ENCODE data around the gene MEGF6.
"Not testable (repeated sequence)": the region's sequence is repeated elsewhere in the genome, so short reads cannot be mapped to it uniquely, and the experiment has no call there.

MEGF6 gene

GRCh38 chr1:3626025-3626424 lies 14.7 kb upstream of the MEGF6 start:
- H3K27ac ChIP-seq = no peak overlapping the region
- TF ChIP-seq CTCF (conservative IDR thresholded peaks at IDR 0.05) (no peak), ZFX (IDR thresholded peaks at IDR 0.05) (no peak)

- TF ChIP-seq CTCF (conservative IDR thresholded peaks at IDR 0.05) = no peak
- no peak for TF ChIP-seq ZFX (IDR thresholded peaks at IDR 0.05)
- H3K27ac ChIP-seq = peak overlapping the region; percentile 51
Observed at GRCh38 chr1:3625151-3625907, 14.0 kb upstream of the MEGF6 start.

DNA sequence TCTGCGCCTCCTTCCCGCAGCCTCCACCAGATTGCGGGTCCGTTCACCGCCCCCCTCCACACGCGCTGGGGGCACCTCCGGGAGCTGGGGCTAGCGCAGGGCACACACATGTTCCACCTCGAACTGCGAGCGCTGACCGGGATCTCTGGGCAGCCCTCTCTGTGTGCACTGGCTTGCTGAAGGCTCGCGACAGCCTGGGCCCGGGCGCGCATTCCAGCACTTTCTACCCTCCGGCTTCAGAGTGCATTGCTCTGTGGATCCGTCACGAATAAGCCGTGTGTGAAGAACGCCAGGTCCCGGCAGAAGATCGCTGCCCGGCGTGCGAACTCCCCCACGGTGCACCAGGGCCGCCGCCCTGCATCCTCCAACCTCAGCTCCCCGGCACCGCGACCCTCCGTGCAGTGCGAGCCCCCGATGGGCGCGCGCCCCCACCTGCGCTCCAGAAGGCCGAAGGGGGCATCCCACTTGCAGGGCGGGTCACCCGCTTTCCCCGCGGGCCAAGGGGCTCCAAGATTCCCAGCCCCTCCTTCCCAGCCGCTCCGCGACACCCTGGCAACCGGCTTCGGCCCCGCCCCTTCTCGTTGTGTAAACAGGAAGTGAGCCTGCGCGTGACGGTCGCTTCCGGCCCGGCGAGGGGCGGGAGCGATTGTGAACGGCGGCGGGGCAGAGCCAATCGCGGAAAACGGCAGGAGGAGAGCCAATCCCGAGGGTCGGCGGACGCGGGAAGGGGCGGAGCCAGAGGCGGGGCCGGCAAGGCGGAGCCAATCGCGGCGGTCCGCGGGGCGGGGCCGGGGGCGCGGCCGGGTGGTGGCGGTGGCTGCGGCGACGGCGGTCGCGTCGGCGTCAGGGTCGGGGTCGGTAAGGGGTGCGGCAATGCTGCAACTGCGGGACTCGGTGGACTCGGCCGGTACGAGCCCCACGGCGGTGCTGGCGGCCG lies 13.2 kb upstream of the MEGF6 start, which contains the start of gene TPRG1L:
TPRG1L (plus strand) TSS at position 816 of the 937 bp plus-strand sequence; CDS start at position 874, 58 bp downstream.
- TF ChIP-seq CTCF (conservative IDR thresholded peaks at IDR 0.05) (no peak), ZFX (IDR thresholded peaks at IDR 0.05) (peak; percentile 41; the same call in 1 of the 2 replicates)
- H3K27ac ChIP-seq = peak within 1 kb of the TSS; percentile 51

DNA sequence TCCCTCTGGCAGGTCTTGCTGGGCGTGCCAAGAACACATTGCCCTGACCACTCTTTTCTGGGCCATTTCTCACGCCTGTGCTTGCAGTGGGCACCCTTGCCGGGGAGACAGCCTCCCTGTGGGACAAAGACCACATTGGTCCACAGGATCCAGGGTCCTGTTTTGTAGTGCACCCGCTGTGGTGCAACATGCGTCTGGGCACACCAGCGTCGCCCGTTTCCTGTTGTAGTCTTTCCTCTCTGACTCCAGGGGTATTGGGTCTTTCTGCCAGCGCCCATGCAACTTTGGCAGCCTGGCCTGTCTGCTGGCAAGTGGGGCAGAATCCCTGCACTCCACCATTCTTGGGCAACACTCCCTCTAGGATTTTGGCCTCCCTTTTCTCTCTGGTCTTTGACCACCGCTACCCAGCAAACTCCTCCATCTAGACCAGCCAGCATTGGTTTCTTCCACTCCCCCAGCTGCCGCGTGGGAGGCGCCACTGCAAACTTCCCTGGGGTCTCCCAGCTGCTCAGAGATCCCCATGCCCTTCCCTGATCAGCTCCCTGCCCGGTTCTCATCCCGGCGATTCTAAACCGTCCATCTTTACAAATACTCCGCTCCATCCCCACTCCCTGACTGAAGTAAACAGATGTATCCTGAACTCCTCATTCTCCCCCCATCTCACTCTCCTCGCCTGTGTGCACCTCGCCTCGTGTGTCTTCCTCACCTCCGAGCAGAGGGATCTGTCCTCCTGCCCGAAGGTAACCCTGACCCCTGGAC lies 12.3 kb upstream of the MEGF6 start:
- peak overlapping the region; percentile 51 for H3K27ac ChIP-seq
- TF ChIP-seq ZFX (IDR thresholded peaks at IDR 0.05) = no peak
- no peak for TF ChIP-seq CTCF (conservative IDR thresholded peaks at IDR 0.05)

GRCh38 chr1:3622102-3622501 lies 10.8 kb upstream of the MEGF6 start:
- not testable (repeated sequence) for H3K27ac ChIP-seq

DNA sequence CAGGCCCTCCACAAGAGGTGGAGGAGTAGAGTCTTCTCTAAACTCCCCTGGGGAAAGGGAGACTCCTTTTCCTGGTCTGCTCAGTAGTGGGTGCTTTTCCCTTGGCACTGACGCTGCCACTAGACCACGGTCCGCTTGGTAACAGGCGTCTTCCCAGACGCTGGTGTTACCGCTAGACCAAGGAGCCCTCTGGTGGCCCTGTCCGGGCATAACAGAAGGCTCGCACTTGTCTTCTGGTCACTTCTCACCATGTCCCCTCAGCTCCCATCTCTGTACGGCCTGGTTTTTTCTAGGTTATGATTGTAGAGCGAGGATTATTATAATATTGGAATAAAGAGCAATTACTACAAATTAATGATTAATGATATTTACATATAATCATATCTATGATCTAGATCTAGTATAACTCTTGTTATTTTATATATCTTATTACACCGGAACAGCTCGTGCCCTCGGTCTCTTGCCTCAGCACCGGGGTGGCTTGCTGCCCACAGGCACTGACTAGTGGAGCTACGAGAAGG lies 9.9 kb upstream of the MEGF6 start:
- peak; percentile 84 for TF ChIP-seq CTCF (conservative IDR thresholded peaks at IDR 0.05)
- H3K27ac ChIP-seq = not testable (repeated sequence)

- H3K27ac ChIP-seq = no peak overlapping the region
- TF ChIP-seq ZFX (IDR thresholded peaks at IDR 0.05) = no peak
Observed at GRCh38 chr1:3620708-3621107, 9.4 kb upstream of the MEGF6 start.
